Liver (tissue), 9 donors: ENCODE measurements around the gene ULK1. TPM values are rescaled to one million over a fixed set of nuclear protein-coding genes. Genes with fewer than 3 reads are reported as not detected.

Experiments used
- DNase-seq: peaks from one replicate; pipeline ENCODE4 v3.0.0-alpha.2; 2017; ENCODE audit warnings: low spot score
- H3K27ac ChIP-seq, 2 donors: one replicate each; pipeline ENCODE4 v1.7.0; 2013; ENCODE audit warnings: inconsistent platforms in 2 of 2, low read length in 2 of 2, control low read depth in 1 of 2, low read depth in 1 of 2, mild to moderate bottlenecking in 1 of 2
- H3K27me3 ChIP-seq, 4 donors: one replicate each; pipeline versions ENCODE4 v1.6.1 to v1.7.0; 2013; ENCODE audit warnings: low read length in 3 of 4, inconsistent platforms in 1 of 4, mild to moderate bottlenecking in 1 of 4, moderate library complexity in 1 of 4; ENCODE audit not compliant: control insufficient read depth in 4 of 4, insufficient read depth in 4 of 4
- H3K36me3 ChIP-seq, 4 donors: one replicate each; pipeline versions ENCODE4 v1.6.1 to v1.7.0; 2013; ENCODE audit warnings: low read length in 3 of 4, mild to moderate bottlenecking in 3 of 4, low read depth in 1 of 4, moderate library complexity in 1 of 4; ENCODE audit not compliant: control insufficient read depth in 4 of 4, insufficient read depth in 3 of 4
- H3K4me1 ChIP-seq, 4 donors: one replicate each; pipeline versions ENCODE4 v1.6.1 to v1.7.0; 2013; ENCODE audit warnings: low read length in 3 of 4, mild to moderate bottlenecking in 3 of 4, moderate library complexity in 1 of 4; ENCODE audit not compliant: control insufficient read depth in 4 of 4, insufficient read depth in 4 of 4
- H3K4me3 ChIP-seq, 3 donors: one replicate each; pipeline versions ENCODE4 v1.6.1 to v1.7.0; 2013; ENCODE audit warnings: low read length in 3 of 3, control low read depth in 1 of 3, low read depth in 1 of 3, mild to moderate bottlenecking in 1 of 3
- H3K9ac ChIP-seq, 2 donors: one replicate each; pipeline ENCODE4 v1.7.0; 2013; ENCODE audit warnings: low read length in 2 of 2, mild to moderate bottlenecking in 2 of 2, moderate library complexity in 2 of 2, control low read depth in 1 of 2, low read depth in 1 of 2
- H3K9me3 ChIP-seq, 4 donors: one replicate each; pipeline versions ENCODE4 v1.6.1 to v1.7.0; 2013; ENCODE audit warnings: low read length in 3 of 4; ENCODE audit not compliant: control insufficient read depth in 4 of 4
- ATF3 ChIP-seq: IDR thresholded peaks from 2 replicates; pipeline ENCODE4 v1.6.1; 2016; ENCODE audit warnings: antibody characterized with exemption
- CTCF ChIP-seq: fragments of 150-350 bp; IDR thresholded peaks from 2 replicates; pipeline ENCODE4 v1.5.1; 2017; ENCODE audit warnings: improper control_type of control experiment, low read depth, low read length; ENCODE audit not compliant: missing input control
- EGR1 ChIP-seq, 2 donors: IDR thresholded peaks; 2 replicates each; pipeline ENCODE4 v1.6.1; 2016 to 2018; ENCODE audit warnings: antibody characterized with exemption in 2 of 2, low read depth in 2 of 2
- FOXA1 ChIP-seq: IDR thresholded peaks from 2 replicates; pipeline ENCODE4 v1.6.1; 2016; ENCODE audit warnings: antibody characterized with exemption
- FOXA2 ChIP-seq: IDR thresholded peaks from 2 replicates; pipeline ENCODE4 v1.6.1; 2016; ENCODE audit warnings: antibody characterized with exemption
- GABPA ChIP-seq, 2 donors: IDR thresholded peaks in 1 of 2; conservative IDR thresholded peaks in 1 of 2; 2 replicates each; pipeline ENCODE4 v1.6.1; 2016; ENCODE audit warnings: antibody characterized with exemption in 2 of 2, mild to moderate bottlenecking in 1 of 2, moderate library complexity in 1 of 2
- HNF4A ChIP-seq, 2 donors: conservative IDR thresholded peaks; 2 replicates each; pipeline ENCODE4 v1.6.1; 2016; ENCODE audit warnings: antibody characterized with exemption in 2 of 2, mild to moderate bottlenecking in 2 of 2
- HNF4G ChIP-seq: IDR thresholded peaks from 2 replicates; pipeline ENCODE4 v1.6.1; 2016; ENCODE audit warnings: antibody characterized with exemption
- JUND ChIP-seq, 2 donors: IDR thresholded peaks; 2 replicates each; pipeline ENCODE4 v1.6.1; 2016; ENCODE audit warnings: antibody characterized with exemption in 2 of 2
- MAX ChIP-seq: IDR thresholded peaks from 2 replicates; pipeline ENCODE4 v1.6.1; 2016; ENCODE audit warnings: antibody characterized with exemption
- NR2F2 ChIP-seq: IDR thresholded peaks from 2 replicates; pipeline ENCODE4 v1.6.1; 2016; ENCODE audit warnings: antibody characterized with exemption
- RAD21 ChIP-seq, 2 donors: IDR thresholded peaks; 2 replicates each; pipeline ENCODE4 v1.6.1; 2016; ENCODE audit warnings: antibody characterized with exemption in 2 of 2, mild to moderate bottlenecking in 2 of 2
- REST ChIP-seq: IDR thresholded peaks from 2 replicates; pipeline ENCODE4 v1.6.1; 2016; ENCODE audit warnings: antibody characterized with exemption, mild to moderate bottlenecking
- RXRA ChIP-seq, 2 donors: IDR thresholded peaks; 2 replicates each; pipeline ENCODE4 v1.6.1; 2017 to 2018; ENCODE audit warnings: antibody characterized with exemption in 2 of 2, mild to moderate bottlenecking in 1 of 2
- SP1 ChIP-seq: IDR thresholded peaks from 2 replicates; pipeline ENCODE4 v1.6.1; 2018; ENCODE audit warnings: antibody characterized with exemption, mild to moderate bottlenecking
- TAF1 ChIP-seq: conservative IDR thresholded peaks from 2 replicates; pipeline ENCODE4 v1.6.1; 2016; ENCODE audit warnings: antibody characterized with exemption, mild to moderate bottlenecking
- YY1 ChIP-seq: IDR thresholded peaks from 2 replicates; pipeline ENCODE4 v1.6.1; 2016; ENCODE audit warnings: antibody characterized with exemption, mild to moderate bottlenecking
- WGBS: extraction: QIAGEN DNeasy Blood & Tissue Kit; methylation state at CpG from one replicate; pipeline ENCODE4 v1.1.7; 2013; 5-methylcytosine and 5-hydroxymethylcytosine counted together
- polyA plus RNA-seq, 2 donors: library from polyadenylated mRNA; stranded (reverse) in 1 of 2; unstranded in 1 of 2; fragments of 200-250 nt in 1 of 2; fragments of >200 nt in 1 of 2; fragmentation: Nextera tagmentation in 1 of 2; extraction: Ambion mirVana in 1 of 2; gene quantifications; one replicate each; pipeline versions ENCODE4 v1.2.1 to v1.2.3, GENCODE V29; 2013 to 2015
- total RNA-seq, 2 donors: library from RNA; depleted of rRNA; stranded (reverse); fragments of >200 nt; gene quantifications; one replicate each; pipeline ENCODE4 v1.2.3, GENCODE V29; 2014
- TF ChIP-seq, protein P1 (sequence below): IDR thresholded peaks from 2 replicates; pipeline ENCODE4 v1.6.1; 2016; ENCODE audit warnings: antibody characterized with exemption
- donor health status: healthy.
- donor health status: healthy.
- donor health status: healthy.
- donor health status: healthy.
- donor health status: healthy.

ULK1 gene
- total and polyA plus RNA-seq, 4 donors = 12.5 to 41.7 (median 15.1) TPM

DNA sequence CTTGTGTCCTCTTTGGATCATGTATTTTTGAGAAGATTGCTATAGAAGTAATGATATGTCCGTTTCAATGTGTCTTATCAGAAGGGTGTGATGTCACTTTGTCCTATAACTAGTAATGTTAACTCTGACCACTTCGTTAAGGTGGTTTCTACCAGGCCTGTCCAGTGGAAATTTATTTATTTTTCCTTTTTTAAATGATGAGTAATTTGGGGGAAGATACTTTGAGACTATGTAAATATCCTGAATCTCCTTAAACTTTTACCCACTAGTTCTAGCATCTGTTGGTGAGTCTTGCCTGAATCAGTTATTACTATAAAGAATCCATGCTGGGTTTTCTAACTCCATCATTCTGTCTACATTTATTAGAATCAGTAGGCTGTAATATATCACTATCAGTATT is 70.7 kb downstream of the ULK1 start:
- H3K4me1 ChIP-seq = no peaks in the 10 kb centered on the region
- DNase-seq = no peak
- H3K9me3 ChIP-seq = no peaks in the 10 kb centered on the region
- TF ChIP-seq SP1 (no peak), YY1 (no peak), HNF4A (conservative IDR thresholded peaks at IDR 0.05) (no peak), NR2F2 (no peak), RAD21 (IDR thresholded peaks at IDR 0.05) (no peak), RXRA (IDR thresholded peaks at IDR 0.05) (no peak), ATF3 (no peak), REST (no peak), MAX (no peak), HNF4G (no peak), EGR1 (IDR thresholded peaks at IDR 0.05; ENCODE audit: low read depth in 2 of 2) (no peak), CTCF (no peak), GABPA (IDR thresholded peaks at IDR 0.05 in 1 of 2, conservative IDR thresholded peaks at IDR 0.05 in 1 of 2) (no peak), FOXA2 (no peak), JUND (IDR thresholded peaks at IDR 0.05) (no peak), TAF1 (no peak), FOXA1 (no peak)
- TF ChIP-seq, protein P1, sequence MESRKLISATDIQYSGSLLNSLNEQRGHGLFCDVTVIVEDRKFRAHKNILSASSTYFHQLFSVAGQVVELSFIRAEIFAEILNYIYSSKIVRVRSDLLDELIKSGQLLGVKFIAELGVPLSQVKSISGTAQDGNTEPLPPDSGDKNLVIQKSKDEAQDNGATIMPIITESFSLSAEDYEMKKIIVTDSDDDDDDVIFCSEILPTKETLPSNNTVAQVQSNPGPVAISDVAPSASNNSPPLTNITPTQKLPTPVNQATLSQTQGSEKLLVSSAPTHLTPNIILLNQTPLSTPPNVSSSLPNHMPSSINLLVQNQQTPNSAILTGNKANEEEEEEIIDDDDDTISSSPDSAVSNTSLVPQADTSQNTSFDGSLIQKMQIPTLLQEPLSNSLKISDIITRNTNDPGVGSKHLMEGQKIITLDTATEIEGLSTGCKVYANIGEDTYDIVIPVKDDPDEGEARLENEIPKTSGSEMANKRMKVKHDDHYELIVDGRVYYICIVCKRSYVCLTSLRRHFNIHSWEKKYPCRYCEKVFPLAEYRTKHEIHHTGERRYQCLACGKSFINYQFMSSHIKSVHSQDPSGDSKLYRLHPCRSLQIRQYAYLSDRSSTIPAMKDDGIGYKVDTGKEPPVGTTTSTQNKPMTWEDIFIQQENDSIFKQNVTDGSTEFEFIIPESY = no peak
- WGBS = 87% methylated on average over 2 of the region's 2 CpGs
- no peak overlapping the region for H3K9ac ChIP-seq
- peaks cover 4 to 8% (median 7%) of the 10 kb centered on the region in 4 donors for H3K36me3 ChIP-seq
- H3K27me3 ChIP-seq = no peaks in the 10 kb centered on the region
- no peak overlapping the region for H3K4me3 ChIP-seq
- H3K27ac ChIP-seq = no peak overlapping the region
